Jurkat, Clone E6-1 (cell line): ENCODE measurements around the gene OSBP2.
"Not testable (repeated sequence)": the region's sequence is repeated elsewhere in the genome, so short reads cannot be mapped to it uniquely, and the experiment has no call there.

Experiments
- DNase-seq: peaks from one replicate; pipeline ENCODE4 v3.0.0-alpha.2; 2011; ENCODE audit warnings: low read depth, low spot score
- H3K4me3 ChIP-seq: 2 replicates; pipeline ENCODE4 v1.5.1; 2011; ENCODE audit warnings: mild to moderate bottlenecking, low read length, control low read depth, moderate library complexity

OSBP2 gene

DNA sequence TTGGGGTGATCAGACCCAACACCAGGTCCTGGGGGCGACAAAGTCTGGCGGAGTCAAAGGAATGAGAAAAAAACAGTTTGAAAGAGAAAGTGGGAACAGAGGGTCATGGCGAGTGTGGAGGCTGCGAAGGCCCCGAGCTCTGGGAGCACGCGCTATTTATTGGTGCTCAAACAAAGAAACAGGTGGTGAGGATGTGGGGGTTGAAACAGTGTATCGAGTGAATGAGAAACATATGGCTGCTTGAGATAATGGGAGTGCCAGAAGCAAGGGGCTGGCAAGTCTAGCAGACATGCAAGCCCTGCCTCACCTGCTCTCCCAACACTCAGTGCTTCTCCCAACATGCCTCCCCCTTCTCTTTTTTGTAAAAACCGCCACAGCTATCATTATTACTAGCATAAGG is 19.2 kb upstream of the OSBP2 start:
- H3K4me3 ChIP-seq, result no peak overlapping the region
- peak; percentile 54 for DNase-seq

DNA sequence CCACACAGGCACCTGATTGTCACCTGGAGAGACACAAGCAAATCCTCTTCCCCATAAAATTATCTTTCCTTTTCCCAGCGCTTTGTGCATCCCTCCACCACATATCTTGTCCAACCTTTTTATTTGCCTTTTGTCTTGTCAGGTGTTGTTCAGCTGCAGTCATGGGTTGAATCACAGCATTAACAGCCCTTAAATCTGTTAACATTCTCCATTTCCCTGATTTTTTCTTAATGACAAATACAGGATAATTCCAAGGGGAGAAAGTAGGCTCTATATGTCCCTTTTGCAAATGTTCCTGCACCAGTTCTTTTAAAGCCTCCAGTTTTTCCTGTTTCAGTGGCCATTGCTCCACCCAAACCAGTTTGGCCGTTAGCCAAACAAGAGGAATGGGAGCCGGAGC is 18.1 kb upstream of the OSBP2 start:
- H3K4me3 ChIP-seq, DNase-seq: not testable (repeated sequence)

DNA sequence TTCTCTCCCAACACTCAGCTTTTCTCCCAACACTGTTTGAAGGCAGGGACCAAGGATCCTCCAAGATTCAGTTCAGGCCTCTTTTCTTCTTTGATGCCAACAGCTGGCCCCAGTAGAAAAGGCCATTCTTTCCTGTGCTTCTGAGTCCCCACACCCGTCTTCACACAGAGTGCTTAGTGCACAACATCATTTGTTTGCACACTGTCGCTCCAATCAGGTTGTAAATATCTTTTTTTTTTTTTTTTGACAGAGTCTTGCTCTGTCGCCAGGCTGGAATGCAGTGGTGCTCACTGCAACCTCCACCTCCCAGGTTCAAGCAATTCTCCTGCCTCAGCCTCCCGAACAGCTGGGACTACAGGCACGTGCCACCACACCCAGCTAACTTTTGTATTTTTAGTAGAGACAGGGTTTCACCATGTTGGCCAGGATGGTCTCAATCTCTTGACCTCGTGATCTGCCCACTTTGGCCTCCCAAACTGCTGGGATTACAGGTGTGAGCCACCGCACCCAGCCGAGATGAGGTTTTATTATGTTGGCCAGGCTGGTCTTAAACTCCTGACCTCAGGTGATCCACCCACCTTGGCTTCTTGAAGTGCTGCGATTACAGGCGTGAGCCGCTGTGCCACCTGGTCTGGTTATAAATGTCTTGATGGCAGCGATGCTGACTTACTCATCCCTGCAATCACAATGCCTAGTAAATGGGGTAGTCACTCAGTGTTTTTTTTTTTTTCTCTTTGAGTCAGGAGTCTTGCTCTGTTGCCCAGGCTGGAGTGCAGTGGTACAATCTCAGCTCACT is 14.6 kb upstream of the OSBP2 start:
- not testable (repeated sequence) for DNase-seq, H3K4me3 ChIP-seq

DNA sequence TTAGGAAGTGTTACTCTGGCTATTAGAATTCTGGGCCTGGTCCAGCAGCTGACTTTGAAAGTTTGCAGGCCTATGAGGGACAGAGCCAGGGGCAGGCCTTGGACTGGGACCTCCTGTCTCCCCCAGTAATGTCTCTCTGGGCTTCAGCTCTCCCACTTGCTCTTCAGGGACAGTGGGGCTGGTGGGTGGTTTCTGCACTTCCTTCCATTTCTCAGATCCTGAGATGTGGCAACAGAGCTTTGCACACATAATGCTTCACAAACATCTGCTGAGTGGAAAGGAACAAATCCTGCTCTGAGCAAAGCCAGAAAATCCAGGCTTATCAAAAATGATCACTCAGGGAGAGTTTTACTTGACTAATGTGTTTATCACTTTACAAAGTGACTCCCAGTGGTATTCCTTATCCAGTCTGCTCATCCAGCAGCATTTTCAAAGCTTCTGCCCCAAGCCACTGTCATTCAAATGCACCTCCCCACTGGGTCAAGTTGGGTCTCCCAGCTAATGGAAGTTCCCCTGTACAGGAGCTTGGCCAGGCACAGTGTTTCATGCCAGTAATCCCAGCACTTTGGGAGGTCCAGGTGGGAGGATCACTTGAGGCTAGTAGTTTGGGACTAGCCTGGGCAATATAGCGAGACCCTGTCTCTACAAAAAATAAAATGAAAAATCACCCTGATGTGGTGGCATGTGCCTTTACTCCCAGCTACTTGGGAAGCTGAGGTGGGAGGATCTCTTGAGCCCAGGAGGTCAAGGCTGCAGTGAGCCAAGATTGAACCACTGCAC is 13.5 kb upstream of the OSBP2 start:
- peak; percentile 15 for DNase-seq
- no peak overlapping the region for H3K4me3 ChIP-seq

DNA sequence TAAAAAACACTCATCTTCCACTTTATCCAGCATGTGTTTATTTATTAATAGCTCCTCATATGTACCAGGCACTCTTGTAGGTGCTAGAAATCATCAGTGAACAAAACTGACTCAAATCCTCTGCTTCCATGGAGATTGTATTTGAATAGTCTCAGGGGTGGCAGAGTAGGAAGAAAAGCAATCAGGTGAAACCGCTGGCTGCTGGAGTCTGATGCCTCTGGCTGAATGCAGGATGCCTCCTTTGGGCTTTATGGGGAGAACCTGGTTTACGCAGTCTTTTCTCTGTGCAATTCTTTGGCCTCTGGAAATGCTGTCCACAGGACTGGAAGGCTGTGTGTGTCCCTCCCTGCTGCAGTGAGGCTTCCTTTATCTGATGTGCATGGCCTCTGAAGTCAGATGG is 12.8 kb upstream of the OSBP2 start:
- no peak for DNase-seq
- H3K4me3 ChIP-seq, result no peak overlapping the region

DNA sequence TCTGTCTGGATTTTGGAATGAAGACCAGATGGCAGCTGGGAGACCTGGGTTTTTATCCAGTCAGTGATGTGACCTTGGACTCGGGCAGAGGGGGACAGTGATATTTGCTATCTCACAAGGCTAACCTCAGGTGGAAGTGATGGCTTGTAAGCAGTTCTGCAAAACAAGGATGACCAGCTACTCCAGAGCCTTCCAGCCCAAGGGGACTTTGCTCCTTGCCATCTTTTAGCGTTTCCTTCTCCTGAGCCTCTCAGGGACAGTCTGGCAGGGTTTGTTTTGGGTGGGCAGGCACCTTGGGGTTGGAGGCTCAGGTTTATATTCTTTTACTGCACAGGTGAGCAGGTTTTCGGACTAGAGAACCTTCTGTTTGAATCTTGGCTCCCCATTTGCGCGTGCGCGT is 9.5 kb upstream of the OSBP2 start:
- no peak for DNase-seq
- H3K4me3 ChIP-seq, result no peak overlapping the region

DNA sequence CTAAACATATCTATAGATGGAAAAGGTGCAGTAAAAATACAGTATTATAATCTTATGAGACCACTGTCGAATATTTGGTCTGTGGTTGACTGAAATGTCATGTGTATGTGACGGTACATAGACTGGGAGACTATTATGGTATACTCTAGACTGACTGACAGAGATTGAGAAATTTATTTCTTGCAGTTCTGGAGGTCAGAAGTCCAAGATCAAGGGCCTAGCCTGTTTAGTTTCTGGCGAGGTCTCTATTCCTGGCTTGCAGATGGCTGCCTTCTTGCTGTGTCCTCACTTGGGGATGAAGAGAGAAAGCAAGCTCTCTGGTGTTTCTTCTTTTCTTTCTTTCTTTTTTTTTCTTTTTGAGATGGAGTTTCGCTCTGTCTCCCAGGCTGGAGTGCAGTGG is 7.3 kb upstream of the OSBP2 start:
- no peak overlapping the region for H3K4me3 ChIP-seq
- DNase-seq, result no peak

DNA sequence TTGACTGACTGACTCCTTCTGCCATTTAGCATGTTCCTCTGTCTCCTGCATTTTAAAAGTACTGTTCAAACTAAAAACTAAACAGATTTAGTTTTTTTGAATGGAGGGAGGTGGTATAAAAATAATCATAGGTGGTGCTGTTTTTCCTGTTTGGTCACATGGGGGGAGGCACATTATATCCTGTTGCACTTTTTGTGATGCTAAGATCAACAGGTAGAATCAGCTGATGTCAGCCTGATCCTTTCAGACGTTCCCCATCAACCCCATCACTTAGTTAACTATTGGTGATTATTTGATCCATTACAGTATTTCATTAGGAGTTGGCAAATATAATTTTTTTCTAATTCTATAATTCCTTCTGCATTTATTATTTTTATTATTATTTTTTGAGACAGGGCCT is 5.1 kb upstream of the OSBP2 start:
- DNase-seq, result no peak
- no peak overlapping the region for H3K4me3 ChIP-seq

DNA sequence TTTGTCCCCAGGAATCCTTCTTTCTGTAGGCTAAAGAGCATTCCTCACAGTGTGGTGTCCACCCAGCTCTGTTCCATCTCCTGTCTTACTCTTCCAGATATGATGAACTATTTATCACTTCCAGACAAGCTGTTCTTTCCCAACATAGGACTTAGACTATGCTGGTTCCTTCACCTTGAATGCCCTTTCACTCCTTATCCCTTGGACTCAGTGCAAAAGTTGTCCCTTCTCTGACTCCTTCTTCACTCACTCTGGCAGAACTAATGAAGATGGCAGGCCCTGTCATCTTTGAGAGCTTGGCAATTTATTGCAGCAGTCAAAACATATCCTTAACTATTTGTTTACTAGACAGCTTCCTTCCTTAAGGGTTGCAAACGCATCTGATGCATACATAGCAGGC is 3.5 kb upstream of the OSBP2 start:
- DNase-seq, result no peak
- no peak overlapping the region for H3K4me3 ChIP-seq

DNA sequence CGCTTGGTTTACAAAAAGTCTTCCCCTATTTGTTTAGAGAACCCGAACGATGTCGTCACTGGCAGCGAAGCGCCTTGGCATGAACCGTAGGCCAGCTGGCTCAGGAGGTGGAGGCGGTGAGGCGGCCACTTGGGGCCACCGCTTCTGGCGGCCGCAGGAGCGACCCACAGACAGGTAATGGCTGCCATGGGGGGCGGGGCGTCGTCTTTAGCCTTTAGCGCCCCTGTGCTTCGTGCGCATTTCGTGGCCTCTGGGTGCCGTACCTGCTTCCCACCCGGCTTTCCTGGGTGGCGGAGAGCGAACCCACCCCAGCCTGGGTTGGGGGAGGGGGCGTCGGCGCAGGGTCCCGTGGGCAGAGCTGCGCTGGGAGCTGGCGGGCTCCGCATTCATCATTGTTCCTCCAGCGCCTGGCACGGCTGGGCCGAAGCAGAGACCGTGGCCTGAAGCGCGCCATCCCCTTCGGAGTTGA is 469 bp upstream of the OSBP2 start:
- H3K4me3 ChIP-seq, result peak overlapping the region; percentile 79
- no peak for DNase-seq

DNA sequence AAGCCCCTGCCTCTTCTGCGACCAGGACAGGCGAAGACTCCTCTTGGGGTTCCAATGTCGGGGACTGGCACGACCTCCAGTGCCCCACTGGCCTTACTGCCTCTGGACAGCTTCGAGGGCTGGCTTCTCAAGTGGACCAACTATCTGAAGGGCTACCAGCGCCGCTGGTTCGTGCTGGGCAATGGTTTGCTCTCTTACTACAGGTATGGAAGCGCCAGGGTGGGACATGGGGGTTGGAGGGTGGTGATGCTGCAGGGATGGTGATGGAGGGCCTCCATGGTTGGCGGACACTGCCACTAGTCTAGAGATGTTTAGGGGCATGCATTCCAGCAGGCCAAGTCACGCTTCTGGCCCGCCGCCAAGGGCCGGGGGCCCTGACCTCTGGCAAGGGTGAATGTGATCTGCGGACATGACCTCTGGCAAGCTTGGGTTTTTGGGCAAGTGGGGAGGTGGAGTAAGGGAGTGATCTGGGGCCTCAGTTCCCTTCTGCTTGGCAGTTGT is 727 bp downstream of the OSBP2 start:
- no peak for DNase-seq
- peak overlapping the region; percentile 57 for H3K4me3 ChIP-seq

DNA sequence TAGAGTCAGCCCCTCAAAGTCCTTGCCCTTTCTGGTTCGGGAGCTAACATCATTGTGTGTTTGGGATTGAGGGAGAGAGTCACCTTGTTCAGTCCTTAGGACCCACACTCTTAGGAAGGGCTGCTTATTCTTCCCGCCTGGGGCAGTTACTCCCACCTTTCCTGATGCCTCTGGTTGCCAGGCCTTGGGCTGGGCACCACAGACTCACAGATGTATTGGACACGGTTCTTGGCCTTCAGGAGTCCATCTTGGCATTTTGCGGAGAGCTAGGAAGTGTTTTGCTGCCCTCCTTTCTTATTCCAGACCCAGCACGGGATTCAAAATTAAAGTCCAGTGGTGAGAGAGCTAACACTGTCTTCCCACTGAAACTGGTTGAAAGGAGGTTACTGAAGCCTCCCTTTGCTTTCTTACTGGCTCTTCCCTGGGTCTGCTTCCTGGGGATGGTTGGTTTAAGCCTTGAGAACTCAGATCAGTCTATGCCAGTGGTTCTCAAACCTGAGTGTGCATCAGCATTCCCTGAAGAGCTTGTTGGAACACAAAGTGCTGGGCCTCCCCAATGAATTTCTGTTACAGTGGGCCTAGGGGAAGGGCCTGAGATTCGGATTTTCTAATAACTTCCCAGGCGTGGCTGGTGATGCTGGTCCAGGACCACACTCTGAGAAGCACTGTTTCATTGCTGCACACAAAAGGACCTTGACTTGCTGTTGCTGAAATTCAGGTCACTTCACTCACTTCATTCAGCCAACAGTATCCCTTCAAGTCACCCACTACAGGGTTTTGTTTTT is 1.4 kb downstream of the OSBP2 start:
- no peak overlapping the region for H3K4me3 ChIP-seq
- DNase-seq, result no peak

DNA sequence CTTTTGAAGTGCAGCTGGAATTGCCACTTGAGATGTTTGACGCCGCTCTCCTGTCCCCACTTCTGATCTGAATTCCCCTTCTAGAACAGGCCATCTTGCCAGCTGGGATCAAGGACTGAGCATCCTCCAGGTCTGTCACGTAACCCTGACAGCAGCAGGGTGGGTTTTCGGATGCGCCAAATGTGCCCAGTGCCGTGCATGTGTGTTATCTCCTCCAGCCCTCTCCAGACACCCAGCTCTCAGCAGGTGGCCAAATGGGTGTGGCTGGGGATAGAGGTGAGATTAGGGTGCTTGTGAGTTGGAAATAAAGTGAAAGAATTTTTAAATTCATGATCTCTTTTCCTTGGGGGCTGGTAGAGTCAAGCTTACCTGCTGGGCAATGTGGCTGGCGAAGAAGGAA is 3.3 kb downstream of the OSBP2 start:
- no peak for DNase-seq
- H3K4me3 ChIP-seq, result no peak overlapping the region

DNA sequence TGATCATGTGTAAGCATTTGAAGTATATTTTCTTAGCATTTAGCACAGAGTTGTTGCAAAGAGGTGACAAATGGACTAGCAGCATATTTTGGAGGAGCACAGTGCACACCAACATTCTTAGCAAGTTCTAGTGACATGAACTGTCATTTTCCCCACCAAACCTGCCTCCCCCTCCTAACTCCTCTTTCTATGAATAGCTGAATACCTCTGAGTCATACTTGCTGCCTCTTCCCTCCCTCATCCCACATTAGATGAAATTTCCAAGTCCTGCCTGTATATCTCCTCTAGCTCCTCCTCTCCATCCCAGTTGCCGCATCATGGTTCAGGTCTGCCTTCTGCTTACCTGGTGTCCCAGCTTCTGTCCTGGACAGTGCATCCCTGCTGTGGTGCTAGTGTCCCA is 7.2 kb downstream of the OSBP2 start:
- no peak overlapping the region for H3K4me3 ChIP-seq

DNA sequence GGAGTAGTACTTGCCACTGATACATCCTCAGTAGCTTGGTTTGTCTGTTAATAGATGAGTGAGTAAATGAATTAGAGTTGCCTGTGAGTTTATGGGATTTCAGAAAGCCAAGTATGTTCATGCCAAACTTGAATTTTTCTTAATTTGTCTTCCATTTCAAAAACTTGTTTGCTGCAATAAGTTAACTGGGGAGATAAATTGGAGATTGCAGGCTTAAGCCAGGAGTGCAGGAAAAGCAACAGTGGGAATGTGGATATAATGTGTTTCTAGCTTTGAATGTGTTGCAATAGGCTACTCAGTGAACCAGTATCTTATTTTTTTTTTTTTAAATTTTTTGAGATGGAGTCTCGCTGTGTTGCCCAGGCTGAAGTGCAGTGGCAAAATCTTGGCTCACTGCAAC is 8.2 kb downstream of the OSBP2 start:
- no peak for DNase-seq
- H3K4me3 ChIP-seq, result no peak overlapping the region

More for the DNA sequence above, 7.2 kb downstream of the OSBP2 start:
- no peak for DNase-seq

DNA sequence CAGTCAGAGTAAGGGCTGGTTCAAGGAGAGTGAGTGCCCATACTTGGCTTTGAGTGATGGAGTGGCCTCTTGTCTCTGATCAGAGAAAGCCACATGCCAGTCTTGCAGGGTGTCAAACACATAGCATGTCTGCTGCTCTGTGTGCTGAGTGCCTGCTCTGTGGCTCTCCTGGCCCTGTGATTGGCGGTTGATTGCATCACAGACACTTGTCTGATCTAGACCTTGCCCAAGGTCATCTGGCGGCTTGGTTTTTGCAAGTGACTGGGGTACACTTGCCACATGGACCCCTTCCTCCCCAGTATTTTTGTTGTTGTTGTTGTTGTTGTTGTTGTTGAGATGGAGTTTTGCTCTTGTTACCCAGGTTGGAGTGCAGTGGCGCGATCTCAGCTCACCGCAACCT is 10.3 kb downstream of the OSBP2 start:
- H3K4me3 ChIP-seq, result no peak overlapping the region
- DNase-seq, result no peak

DNA sequence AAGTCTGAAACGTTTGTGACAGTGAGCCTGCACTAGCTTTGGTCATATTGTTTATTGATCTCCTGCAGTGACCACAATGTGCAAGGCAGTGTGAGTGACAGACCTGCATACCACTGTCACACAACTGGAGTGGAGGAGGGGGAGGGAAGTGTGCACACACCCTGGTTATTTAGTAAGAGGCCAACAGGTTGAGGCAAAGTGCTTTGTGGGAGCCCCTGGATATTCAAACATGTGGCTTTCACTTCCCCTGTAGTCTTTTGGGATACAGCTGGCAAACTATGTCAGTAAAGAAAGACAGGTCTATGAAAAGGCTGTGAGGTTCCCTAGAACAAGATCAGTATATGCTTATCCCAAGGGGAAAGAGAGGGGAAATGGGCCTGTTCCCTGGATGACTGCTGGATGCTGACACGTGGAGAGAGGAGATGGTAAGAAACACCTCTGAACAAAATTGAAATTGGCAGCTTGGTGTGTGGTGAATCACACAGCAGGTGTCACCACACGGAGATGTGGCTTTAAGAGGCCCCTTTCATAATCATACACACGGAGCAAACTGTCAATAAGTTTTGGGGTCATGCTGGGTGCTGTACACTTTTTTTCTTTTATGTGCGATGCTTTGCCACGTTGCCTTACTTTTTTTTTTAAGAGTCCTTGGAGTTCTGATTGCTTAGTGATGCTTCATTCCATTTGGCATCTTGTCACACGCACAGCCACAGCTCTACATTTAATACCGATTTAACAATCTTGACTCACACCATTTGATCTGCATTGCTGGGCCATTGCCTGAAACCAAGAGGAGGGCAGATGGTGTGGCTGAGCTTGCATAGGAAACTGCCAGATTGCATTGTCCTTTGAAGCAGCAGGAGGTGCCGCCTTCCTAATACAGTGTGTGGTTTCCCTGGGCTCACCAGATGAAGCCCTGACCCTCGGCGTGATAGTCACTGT is 11.3 kb downstream of the OSBP2 start:
- DNase-seq, result peak; percentile 86
- H3K4me3 ChIP-seq, result peak overlapping the region; percentile 15

DNA sequence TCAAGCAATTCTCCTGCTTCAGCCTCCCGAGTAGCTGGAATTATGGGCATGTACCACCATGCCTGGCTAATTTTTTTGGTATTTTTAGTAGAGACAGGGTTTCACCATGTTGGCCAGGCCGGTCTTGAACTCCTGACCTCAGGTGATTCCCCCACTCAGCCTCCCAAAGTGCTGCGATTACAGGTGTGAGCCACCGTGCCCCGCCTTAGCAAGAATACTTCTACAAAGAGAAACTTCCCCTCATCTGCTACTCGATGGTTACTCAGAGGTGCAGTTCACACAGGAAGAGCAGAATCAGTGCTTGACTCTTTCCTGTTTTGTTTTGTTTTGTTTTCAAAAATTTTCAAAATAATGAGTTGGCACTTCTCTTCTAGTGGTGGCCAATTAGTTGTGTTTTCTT is 15.3 kb downstream of the OSBP2 start:
- not testable (repeated sequence) for H3K4me3 ChIP-seq, DNase-seq

DNA sequence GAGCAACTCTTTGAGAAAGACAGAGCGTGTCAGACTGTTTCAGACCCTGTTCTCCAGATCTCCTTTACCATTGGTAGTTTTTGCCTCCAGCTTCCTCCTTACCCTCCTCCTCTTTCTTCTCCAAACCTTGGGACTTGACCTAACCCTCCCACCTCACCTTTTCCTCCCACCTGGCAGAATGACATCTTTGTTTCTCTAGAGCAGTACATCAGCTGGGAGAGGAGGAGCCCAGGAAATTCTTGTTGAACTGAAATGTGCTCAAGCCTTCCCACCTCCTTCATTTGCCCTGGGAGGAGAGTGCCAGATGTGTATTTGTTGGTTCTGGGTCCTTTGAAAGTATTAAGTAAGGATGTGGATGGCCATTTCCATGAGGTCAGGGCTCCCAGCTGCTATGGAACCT is 17.4 kb downstream of the OSBP2 start:
- no peak overlapping the region for H3K4me3 ChIP-seq
- DNase-seq, result no peak
